ENCODE data around the gene DTYMK.

The DTYMK gene

DNA sequence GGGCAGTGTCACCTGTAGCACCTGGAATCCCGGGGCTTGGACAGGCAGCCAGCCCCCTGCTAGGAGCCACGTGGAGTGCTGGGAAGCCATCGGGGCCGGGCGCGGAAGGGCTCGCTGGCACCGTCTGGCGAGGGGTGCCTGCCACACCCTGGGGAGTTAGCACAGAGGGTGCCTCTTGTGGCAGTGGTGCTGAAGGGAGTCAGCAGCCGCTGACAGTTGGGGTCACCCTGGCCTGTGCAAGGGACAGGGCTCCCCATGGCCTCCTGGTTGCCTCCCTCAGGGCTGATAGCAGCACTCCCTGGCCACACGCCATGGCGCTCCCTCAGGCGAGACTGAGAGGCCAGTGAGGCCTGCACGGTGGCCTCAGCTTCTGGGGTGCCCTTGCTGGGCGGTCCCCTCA, 33.9 kb upstream of the DTYMK start:
- TF ChIP-seq POLR2A (IDR thresholded peaks at IDR 0.05; ENCODE audit: extremely low read depth, insufficient read length) (no peak), MYC (IDR thresholded peaks at IDR 0.05; ENCODE audit: low read depth, low read length) (no peak)
- TF ChIP-seq, protein P1, sequence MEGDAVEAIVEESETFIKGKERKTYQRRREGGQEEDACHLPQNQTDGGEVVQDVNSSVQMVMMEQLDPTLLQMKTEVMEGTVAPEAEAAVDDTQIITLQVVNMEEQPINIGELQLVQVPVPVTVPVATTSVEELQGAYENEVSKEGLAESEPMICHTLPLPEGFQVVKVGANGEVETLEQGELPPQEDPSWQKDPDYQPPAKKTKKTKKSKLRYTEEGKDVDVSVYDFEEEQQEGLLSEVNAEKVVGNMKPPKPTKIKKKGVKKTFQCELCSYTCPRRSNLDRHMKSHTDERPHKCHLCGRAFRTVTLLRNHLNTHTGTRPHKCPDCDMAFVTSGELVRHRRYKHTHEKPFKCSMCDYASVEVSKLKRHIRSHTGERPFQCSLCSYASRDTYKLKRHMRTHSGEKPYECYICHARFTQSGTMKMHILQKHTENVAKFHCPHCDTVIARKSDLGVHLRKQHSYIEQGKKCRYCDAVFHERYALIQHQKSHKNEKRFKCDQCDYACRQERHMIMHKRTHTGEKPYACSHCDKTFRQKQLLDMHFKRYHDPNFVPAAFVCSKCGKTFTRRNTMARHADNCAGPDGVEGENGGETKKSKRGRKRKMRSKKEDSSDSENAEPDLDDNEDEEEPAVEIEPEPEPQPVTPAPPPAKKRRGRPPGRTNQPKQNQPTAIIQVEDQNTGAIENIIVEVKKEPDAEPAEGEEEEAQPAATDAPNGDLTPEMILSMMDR (IDR thresholded peaks at IDR 0.05; ENCODE audit: low read depth, low read length) = no peak
- TF ChIP-seq, protein P2, sequence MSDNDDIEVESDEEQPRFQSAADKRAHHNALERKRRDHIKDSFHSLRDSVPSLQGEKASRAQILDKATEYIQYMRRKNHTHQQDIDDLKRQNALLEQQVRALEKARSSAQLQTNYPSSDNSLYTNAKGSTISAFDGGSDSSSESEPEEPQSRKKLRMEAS (IDR thresholded peaks at IDR 0.05; ENCODE audit: low read depth, low read length) = no peak
- no peak overlapping the region for H3K4me3 ChIP-seq (ENCODE audit: low read depth, low read length)
- DNase-seq (ENCODE audit: low read depth) = no peak

DNA sequence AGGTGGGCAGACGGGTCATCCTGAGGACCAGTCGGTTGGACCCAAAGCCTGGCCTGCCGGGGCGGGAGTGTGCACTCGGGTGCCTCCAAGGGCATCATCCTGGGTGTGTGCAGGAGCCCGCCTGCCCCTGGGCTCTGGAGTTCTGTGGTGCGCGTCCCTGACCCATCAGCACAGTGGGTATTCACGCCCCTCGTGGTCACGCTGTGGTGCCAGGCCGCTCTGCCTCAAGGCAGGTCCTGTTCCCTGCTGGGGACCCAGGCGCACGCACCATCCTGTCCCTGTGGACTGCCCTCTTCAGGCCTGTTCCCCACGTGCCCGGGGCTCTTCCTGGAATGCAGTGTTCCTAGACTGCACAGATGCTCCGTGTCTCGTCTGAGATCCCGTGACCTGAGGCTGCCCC, 33.5 kb upstream of the DTYMK start:
- TF ChIP-seq POLR2A (IDR thresholded peaks at IDR 0.05; ENCODE audit: extremely low read depth, insufficient read length) (no peak), MYC (IDR thresholded peaks at IDR 0.05; ENCODE audit: low read depth, low read length) (no peak)
- TF ChIP-seq, protein P2 (IDR thresholded peaks at IDR 0.05; ENCODE audit: low read depth, low read length) = no peak
- no peak overlapping the region for H3K4me3 ChIP-seq (ENCODE audit: low read depth, low read length)
- DNase-seq (ENCODE audit: low read depth) = no peak

DNA sequence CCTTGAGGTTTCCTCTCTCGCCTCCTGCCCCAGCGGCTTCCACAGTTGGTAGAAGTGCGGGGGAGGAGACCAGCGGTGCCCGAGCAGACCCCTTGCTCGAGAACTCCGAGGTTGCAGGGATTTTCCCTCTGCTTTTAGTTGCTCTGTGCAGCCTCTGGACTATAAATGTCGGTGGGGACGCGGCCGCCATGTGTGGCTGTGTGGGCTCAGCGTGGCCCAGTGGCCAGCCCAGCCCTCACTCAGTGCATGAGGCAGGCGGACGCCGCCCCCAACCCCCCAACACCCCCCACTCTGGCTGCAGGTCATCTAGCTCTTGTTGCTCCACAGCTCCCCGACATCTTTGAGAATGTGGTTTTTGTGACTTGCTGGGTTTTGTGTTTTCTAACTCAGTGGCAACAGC, 32.5 kb upstream of the DTYMK start:
- no peak for DNase-seq (ENCODE audit: low read depth)
- no peak overlapping the region for H3K4me3 ChIP-seq (ENCODE audit: low read depth, low read length)
- TF ChIP-seq, protein P2 (IDR thresholded peaks at IDR 0.05; ENCODE audit: low read depth, low read length) = no peak
- TF ChIP-seq POLR2A (IDR thresholded peaks at IDR 0.05; ENCODE audit: extremely low read depth, insufficient read length) = no peak
- TF ChIP-seq MYC (IDR thresholded peaks at IDR 0.05; ENCODE audit: low read depth, low read length) = no peak
- TF ChIP-seq, protein P1 (IDR thresholded peaks at IDR 0.05; ENCODE audit: low read depth, low read length) = no peak

DNA sequence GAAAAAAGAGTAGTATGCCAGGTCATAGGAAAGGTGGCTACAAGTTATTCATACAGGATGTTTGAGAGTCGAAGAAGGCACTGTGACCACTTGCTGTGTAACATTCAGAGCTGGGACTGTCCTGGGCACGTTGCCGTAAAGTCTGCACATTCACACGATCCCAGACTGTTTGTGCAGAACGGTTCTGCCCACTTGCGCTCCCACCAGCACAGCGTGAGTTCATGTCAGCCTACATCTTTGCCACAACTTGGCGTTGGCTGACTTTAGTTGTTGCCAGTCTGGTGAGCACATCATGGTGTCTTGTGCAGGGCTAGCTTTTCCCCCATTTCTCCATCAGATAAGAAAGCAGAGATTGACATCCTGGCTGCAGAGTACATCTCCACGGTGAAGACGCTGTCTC, 22.3 kb upstream of the DTYMK start:
- TF ChIP-seq, protein P1 (IDR thresholded peaks at IDR 0.05; ENCODE audit: low read depth, low read length) = no peak
- TF ChIP-seq MYC (IDR thresholded peaks at IDR 0.05; ENCODE audit: low read depth, low read length) = no peak
- TF ChIP-seq, protein P2 (IDR thresholded peaks at IDR 0.05; ENCODE audit: low read depth, low read length) = no peak
- no peak for TF ChIP-seq POLR2A (IDR thresholded peaks at IDR 0.05; ENCODE audit: extremely low read depth, insufficient read length)
- DNase-seq (ENCODE audit: low read depth) = no peak
- no peak overlapping the region for H3K4me3 ChIP-seq (ENCODE audit: low read depth, low read length)

DNA sequence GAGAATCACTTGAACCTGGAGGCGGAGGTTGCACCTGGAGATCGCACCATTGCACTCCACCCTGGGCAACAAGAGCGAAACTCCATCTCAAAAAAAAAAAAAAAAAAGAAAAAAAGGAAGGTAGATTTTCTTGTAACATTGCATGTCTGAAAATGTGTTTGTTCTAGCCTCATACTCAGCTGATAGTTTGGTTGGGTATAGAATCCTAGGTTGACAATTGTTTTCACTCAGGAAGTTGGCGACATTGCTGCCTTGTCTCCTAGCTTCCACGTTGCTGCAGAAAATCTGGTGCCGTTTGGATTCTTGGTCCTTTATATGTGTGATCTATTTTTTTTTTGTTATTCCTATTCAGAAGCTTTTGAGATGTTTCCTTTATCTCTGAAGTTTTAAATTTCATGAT, 19.9 kb upstream of the DTYMK start:
- no peak for DNase-seq (ENCODE audit: low read depth)
- TF ChIP-seq, protein P1 (IDR thresholded peaks at IDR 0.05; ENCODE audit: low read depth, low read length) = no peak
- no peak for TF ChIP-seq POLR2A (IDR thresholded peaks at IDR 0.05; ENCODE audit: extremely low read depth, insufficient read length)
- TF ChIP-seq, protein P2 (IDR thresholded peaks at IDR 0.05; ENCODE audit: low read depth, low read length) = no peak
- no peak for TF ChIP-seq MYC (IDR thresholded peaks at IDR 0.05; ENCODE audit: low read depth, low read length)
- no peak overlapping the region for H3K4me3 ChIP-seq (ENCODE audit: low read depth, low read length)

DNA sequence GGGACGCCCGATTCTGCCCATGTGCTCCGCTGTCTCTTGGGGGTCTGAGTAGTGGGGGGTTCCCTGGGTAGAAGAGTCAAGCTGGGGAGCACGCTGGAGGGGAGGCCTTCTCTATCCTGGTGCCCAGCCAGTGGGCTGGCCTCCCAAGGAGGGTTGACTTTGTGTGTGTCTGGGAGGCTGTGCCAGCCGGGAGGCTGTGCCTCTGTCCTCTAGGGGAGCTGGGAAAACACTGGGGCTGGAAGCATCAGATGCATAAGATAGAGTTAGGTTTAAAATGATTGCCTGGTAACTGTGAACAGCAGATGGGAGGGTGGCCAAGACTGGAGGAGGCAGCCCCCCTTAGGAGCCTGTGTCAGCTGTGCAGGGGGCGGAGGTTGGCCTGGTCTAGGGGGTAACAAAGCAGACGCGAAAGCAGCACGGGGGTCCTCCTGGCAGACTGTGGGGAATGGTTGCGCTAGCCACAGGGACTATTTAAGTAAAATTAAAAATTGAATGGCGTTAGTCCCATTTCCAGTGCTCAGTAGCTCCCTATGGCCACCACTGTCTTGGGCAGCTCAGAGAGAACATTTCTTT, 16.5 kb upstream of the DTYMK start:
- no peak for DNase-seq (ENCODE audit: low read depth)
- peak overlapping the region; percentile 65 for H3K4me3 ChIP-seq (ENCODE audit: low read depth, low read length)
- no peak for TF ChIP-seq MYC (IDR thresholded peaks at IDR 0.05; ENCODE audit: low read depth, low read length)
- TF ChIP-seq, protein P2 (IDR thresholded peaks at IDR 0.05; ENCODE audit: low read depth, low read length) = no peak
- TF ChIP-seq POLR2A (IDR thresholded peaks at IDR 0.05; ENCODE audit: extremely low read depth, insufficient read length) = no peak
- TF ChIP-seq, protein P1 (IDR thresholded peaks at IDR 0.05; ENCODE audit: low read depth, low read length) = no peak

All from NB4 (cell line).